Measurements from ENCODE around the gene PACSIN1. TPM values are rescaled to one million over a fixed set of nuclear protein-coding genes. Genes with fewer than 3 reads are reported as not detected.

PACSIN1 gene
- total RNA-seq, 1 donor from 2014 or later: 0.41 TPM

DNA sequence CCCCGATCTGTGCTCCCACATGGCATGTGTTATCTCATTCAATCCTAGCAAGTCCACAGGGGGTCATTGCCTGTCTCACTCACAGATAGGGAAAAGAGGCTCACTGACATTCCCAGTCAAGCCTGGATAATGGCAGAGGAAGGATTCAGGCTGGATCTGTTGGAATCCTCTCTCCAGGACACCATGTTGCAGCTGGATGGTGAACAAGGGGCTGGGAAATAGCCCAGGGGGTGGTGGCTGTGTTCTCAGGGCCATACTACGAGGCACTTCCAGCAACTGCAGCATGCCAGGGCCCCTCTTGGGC is 95.3 kb downstream of the PACSIN1 start:
- Histone ChIP-seq H4K20me1 (ENCODE audit: low read depth) (no peaks in the 10 kb centered on the region), H3K36me3 (no peaks in the 10 kb centered on the region), H3K4me2 (no peak overlapping the region), H3K4me1 (peaks cover 17% of the 10 kb centered on the region), H2AFZ (replicated peaks) (no peak overlapping the region), H3K79me2 (ENCODE audit: low read depth) (no peaks in the 10 kb centered on the region), H3K4me3 (no peak overlapping the region), H3F3A (ENCODE audit: low read depth) (no peaks in the 10 kb centered on the region), H3K9ac (no peak overlapping the region), H3K27me3 (no peaks in the 10 kb centered on the region), H3K9me3 (ENCODE audit: low read depth) (no peaks in the 10 kb centered on the region), H3K27ac (no peak overlapping the region)
- Mint-ChIP-seq H3K27me3 (ENCODE audit: insufficient read depth, low read depth) (peaks cover 4% of the 10 kb centered on the region), H3K4me3 (no peak overlapping the region), H3K36me3 (no peaks in the 10 kb centered on the region), H3K4me1 (peaks cover 21% of the 10 kb centered on the region), H3K9me3 (no peaks in the 10 kb centered on the region), H3K27ac (no peak overlapping the region)
- TF ChIP-seq, protein P1, sequence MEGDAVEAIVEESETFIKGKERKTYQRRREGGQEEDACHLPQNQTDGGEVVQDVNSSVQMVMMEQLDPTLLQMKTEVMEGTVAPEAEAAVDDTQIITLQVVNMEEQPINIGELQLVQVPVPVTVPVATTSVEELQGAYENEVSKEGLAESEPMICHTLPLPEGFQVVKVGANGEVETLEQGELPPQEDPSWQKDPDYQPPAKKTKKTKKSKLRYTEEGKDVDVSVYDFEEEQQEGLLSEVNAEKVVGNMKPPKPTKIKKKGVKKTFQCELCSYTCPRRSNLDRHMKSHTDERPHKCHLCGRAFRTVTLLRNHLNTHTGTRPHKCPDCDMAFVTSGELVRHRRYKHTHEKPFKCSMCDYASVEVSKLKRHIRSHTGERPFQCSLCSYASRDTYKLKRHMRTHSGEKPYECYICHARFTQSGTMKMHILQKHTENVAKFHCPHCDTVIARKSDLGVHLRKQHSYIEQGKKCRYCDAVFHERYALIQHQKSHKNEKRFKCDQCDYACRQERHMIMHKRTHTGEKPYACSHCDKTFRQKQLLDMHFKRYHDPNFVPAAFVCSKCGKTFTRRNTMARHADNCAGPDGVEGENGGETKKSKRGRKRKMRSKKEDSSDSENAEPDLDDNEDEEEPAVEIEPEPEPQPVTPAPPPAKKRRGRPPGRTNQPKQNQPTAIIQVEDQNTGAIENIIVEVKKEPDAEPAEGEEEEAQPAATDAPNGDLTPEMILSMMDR (IDR thresholded peaks at IDR 0.05): no peak
- no peak for DNase-seq (ENCODE audit: low spot score)

DNA sequence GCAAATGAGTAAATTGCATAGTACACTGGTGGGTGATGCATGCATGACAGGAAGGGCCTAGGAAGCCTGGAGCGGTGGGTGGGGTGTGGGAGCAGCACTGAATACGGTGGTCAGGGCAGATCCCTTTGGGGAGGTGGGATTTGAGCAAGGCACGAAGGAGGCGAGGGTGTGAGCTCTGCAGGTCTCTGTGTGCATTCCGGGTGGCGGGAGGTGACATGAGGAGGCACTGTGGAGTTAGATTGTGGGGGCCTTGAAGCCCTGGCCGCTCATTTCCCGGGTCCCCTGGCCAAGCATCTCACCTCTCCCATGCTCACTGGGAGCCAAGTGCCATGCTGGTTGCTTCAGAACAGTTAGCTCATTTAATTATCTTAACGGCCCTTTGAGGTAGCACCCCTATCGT is 96.5 kb downstream of the PACSIN1 start:
- Histone ChIP-seq H3K36me3 (no peaks in the 10 kb centered on the region), H3K4me3 (no peak overlapping the region), H3K9ac (no peak overlapping the region), H4K20me1 (ENCODE audit: low read depth) (no peaks in the 10 kb centered on the region), H2AFZ (replicated peaks) (no peak overlapping the region), H3K79me2 (ENCODE audit: low read depth) (no peaks in the 10 kb centered on the region), H3K27ac (no peak overlapping the region), H3K4me1 (peaks cover 21% of the 10 kb centered on the region), H3K9me3 (ENCODE audit: low read depth) (no peaks in the 10 kb centered on the region), H3F3A (ENCODE audit: low read depth) (no peaks in the 10 kb centered on the region), H3K27me3 (no peaks in the 10 kb centered on the region), H3K4me2 (no peak overlapping the region)
- Mint-ChIP-seq H3K36me3 (no peaks in the 10 kb centered on the region), H3K9me3 (no peaks in the 10 kb centered on the region), H3K4me1 (peaks cover 25% of the 10 kb centered on the region), H3K27me3 (ENCODE audit: insufficient read depth, low read depth) (no peaks in the 10 kb centered on the region), H3K4me3 (no peak overlapping the region), H3K27ac (no peak overlapping the region)
- no peak for TF ChIP-seq EZH2 (IDR thresholded peaks at IDR 0.05)
- TF ChIP-seq EZH2phosphoT487 (IDR thresholded peaks at IDR 0.05): no peak
- TF ChIP-seq, protein P1 (IDR thresholded peaks at IDR 0.05): no peak
- DNase-seq (ENCODE audit: low spot score): no peak

DNA sequence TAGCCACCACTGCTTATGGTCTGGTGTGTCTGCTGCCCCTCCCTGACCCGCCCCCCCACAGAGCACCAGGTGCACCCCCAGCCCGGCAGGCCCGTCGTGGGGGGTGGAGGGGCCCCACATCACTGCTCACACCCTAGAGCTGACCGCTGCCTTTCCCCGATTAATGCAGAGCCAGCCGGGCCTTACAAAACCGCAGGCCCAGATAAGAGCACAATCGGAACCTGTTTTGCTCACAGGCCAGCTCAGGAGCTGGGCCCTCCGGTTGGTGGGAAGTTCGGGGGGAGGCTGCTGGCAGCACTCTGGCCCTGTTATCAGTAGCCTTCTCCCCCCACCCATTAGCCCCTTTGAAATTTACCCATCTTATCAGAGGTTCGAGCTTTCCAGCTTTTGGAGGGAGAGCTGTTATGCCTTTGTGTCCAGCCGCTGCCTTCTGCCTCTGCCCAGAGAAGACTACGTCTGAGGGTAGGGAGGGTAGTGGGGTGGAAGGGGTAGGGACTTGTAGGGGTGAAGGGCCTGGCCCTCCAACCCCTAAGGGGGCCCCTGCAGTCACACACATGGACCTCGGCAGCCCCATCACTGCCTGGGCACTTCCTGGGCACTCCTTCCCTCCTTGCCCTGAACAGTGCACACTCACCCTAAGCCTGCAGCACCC is 97.1 kb downstream of the PACSIN1 start:
- H3K27ac ChIP-seq: no peak overlapping the region

More for the DNA sequence above, 97.1 kb downstream of the PACSIN1 start:
- H3K27me3 Mint-ChIP-seq (ENCODE audit: insufficient read depth, low read depth): no peaks in the 10 kb centered on the region
- no peak overlapping the region for H3K4me2 ChIP-seq
- no peak for TF ChIP-seq EZH2 (IDR thresholded peaks at IDR 0.05)
- TF ChIP-seq EZH2phosphoT487 (IDR thresholded peaks at IDR 0.05): no peak
- TF ChIP-seq, protein P1 (IDR thresholded peaks at IDR 0.05): no peak
- no peaks in the 10 kb centered on the region for H3K36me3 Mint-ChIP-seq
- H4K20me1 ChIP-seq (ENCODE audit: low read depth): no peaks in the 10 kb centered on the region
- no peaks in the 10 kb centered on the region for H3K36me3 ChIP-seq
- H2AFZ ChIP-seq (replicated peaks): no peak overlapping the region
- no peak overlapping the region for H3K27ac Mint-ChIP-seq
- H3K9me3 ChIP-seq (ENCODE audit: low read depth): no peaks in the 10 kb centered on the region
- H3K79me2 ChIP-seq (ENCODE audit: low read depth): no peaks in the 10 kb centered on the region
- no peaks in the 10 kb centered on the region for H3K27me3 ChIP-seq
- no peak overlapping the region for H3K9ac ChIP-seq
- no peak for DNase-seq (ENCODE audit: low spot score)
- H3K9me3 Mint-ChIP-seq: no peaks in the 10 kb centered on the region
- no peak overlapping the region for H3K4me3 ChIP-seq
- H3K4me3 Mint-ChIP-seq: no peak overlapping the region
- H3F3A ChIP-seq (ENCODE audit: low read depth): no peaks in the 10 kb centered on the region
- peaks cover 27% of the 10 kb centered on the region for H3K4me1 Mint-ChIP-seq
- peaks cover 21% of the 10 kb centered on the region for H3K4me1 ChIP-seq

All from neural progenitor cell (in vitro differentiated cells).